Activated CD4-positive, alpha-beta memory T cell treated with anti-CD3 and anti-CD28 coated beads, Interleukin-2, amount 10 ng/mL, durations not matched to agents 7 days and 5 days (primary cell): ENCODE results near the gene ARHGAP27. TPM values are rescaled to one million over a fixed set of nuclear protein-coding genes. Genes with fewer than 3 reads are reported as not detected.
"Not testable (repeated sequence)": the region's sequence is repeated elsewhere in the genome, so short reads cannot be mapped to it uniquely, and the experiment has no call there.

Experiments
- CTCF ChIA-PET: fragments of 350-600 bp; sonication (Branson Sonifier 250); formaldehyde crosslinking; loops from one replicate; lab custom pipeline; 2021; ENCODE audit warnings: antibody characterized with exemption, inconsistent platforms; lab: Charles Lee
- POLR2A ChIA-PET: fragments of 350-600 bp; sonication (Branson Sonifier 250); formaldehyde crosslinking; loops from one replicate; lab custom pipeline; 2021; ENCODE audit warnings: antibody characterized with exemption; lab: Charles Lee
- DNase-seq: peaks from one replicate; pipeline ENCODE4 v3.0.0-alpha.2; 2020
- H3K27ac Mint-ChIP-seq: one replicate; pipeline ENCODE4 v1.8.0; 2021; ENCODE audit warnings: mild to moderate bottlenecking, mixed read lengths
- H3K27me3 Mint-ChIP-seq: one replicate; pipeline ENCODE4 v1.8.0; 2021; ENCODE audit warnings: mixed read lengths
- H3K36me3 Mint-ChIP-seq: one replicate; pipeline ENCODE4 v1.8.0; 2021; ENCODE audit warnings: low read depth, mixed read lengths
- H3K4me1 Mint-ChIP-seq: one replicate; pipeline ENCODE4 v1.8.0; 2021; ENCODE audit warnings: mixed read lengths
- H3K4me3 Mint-ChIP-seq: one replicate; pipeline ENCODE4 v1.8.0; 2021; ENCODE audit warnings: mild to moderate bottlenecking, mixed read lengths
- H3K9me3 Mint-ChIP-seq: one replicate; pipeline ENCODE4 v1.8.0; 2021; ENCODE audit warnings: mixed read lengths
- total RNA-seq, 2 experiments: library from RNA; stranded (reverse); gene quantifications; one replicate each; pipeline ENCODE4 v1.2.3, GENCODE V29; 2021

The ARHGAP27 gene
- total RNA-seq, 2 experiments from 2014 or later = 81.4 to 84.4 TPM

DNA sequence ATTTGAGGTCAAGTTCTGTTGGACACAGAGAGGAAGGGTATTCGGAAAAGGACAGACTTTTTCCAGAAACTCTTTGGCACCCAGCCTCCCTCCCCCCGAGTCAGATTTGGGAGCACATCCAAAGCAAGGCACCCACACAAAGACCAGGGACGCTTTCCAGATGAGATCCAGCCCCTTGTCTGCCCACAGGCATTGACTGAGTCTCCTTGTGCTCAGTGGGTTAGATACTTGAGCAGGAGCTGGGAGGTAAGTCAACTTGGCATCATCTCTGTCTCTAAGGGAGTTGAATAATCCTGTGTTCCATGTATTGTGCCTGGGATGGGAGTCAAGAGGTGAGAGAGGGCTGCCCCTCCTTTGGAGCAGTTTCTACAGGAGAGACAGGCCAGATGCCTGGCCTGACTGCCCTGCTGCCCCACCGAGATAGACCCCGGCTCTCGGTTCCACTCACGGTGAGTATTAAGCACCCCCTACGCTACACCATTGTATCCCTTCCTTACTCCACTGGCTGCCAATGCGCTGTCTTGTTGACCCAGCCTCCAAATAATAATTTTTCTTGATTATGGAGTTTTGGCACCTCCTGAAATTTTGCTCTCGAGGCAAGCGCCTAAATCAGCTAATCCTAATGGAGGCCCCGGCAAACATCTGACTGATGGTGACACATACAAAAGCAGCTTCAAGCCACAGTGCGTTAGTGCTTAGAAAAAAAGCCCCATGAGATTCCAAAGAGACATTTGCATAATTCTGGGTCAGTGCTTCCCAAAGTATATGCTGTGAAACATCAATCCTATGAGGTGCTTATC is 86.3 kb downstream of the ARHGAP27 start:
- H3K4me3 Mint-ChIP-seq = no peak overlapping the region
- peaks cover 22% of the 10 kb centered on the region for H3K27me3 Mint-ChIP-seq
- H3K36me3 Mint-ChIP-seq = no peaks in the 10 kb centered on the region
- DNase-seq = no peak
- H3K9me3 Mint-ChIP-seq = no peaks in the 10 kb centered on the region
- POLR2A ChIA-PET = interaction anchor here (0.6 kb wide), 1 partner anchor 86 kb away, joined by 3 read pairs; the partner anchor contains the start of gene ARHGAP27
- CTCF ChIA-PET = interaction anchor here (0.6 to 0.8 kb wide), 2 partner anchors 127 to 191 kb away, joined by 3 to 4 read pairs; no protein-coding TSS in a partner anchor
- H3K27ac Mint-ChIP-seq = no peak overlapping the region
- no peaks in the 10 kb centered on the region for H3K4me1 Mint-ChIP-seq

GRCh38 chr17:45345554-45346215 is 87.0 kb downstream of the ARHGAP27 start:
- POLR2A ChIA-PET = interaction anchor here (0.6 kb wide), 1 partner anchor 86 kb away, joined by 3 read pairs; the partner anchor contains the start of gene ARHGAP27
- no peak for DNase-seq
- CTCF ChIA-PET = interaction anchor here (0.6 to 0.8 kb wide), 3 partner anchors 10 to 28 kb away, joined by 3 to 4 read pairs (median 4); no protein-coding TSS in a partner anchor
- H3K4me1 Mint-ChIP-seq = no peaks in the 10 kb centered on the region
- no peaks in the 10 kb centered on the region for H3K9me3 Mint-ChIP-seq
- H3K4me3 Mint-ChIP-seq = no peak overlapping the region
- no peak overlapping the region for H3K27ac Mint-ChIP-seq
- H3K27me3 Mint-ChIP-seq = peaks cover 17% of the 10 kb centered on the region
- H3K36me3 Mint-ChIP-seq = no peaks in the 10 kb centered on the region

DNA sequence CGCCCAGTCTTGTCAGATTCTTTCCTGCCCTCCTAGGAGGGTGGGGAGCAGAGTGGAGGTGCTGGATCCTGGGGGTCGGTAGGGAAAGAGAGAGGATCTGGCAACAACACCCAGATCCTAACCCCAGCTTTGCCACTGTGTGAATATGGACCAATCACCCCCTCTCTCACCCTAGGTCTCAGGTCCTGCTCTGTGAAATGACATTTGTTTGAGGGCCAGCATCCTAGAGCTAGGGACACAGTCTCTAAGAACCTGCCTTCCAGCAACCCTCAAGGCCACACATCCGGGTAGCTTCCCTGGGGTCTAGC is 87.5 kb downstream of the ARHGAP27 start:
- peaks cover 14% of the 10 kb centered on the region for H3K27me3 Mint-ChIP-seq
- H3K36me3 Mint-ChIP-seq = no peaks in the 10 kb centered on the region
- no peak overlapping the region for H3K27ac Mint-ChIP-seq
- H3K4me3 Mint-ChIP-seq = no peak overlapping the region
- H3K4me1 Mint-ChIP-seq = no peaks in the 10 kb centered on the region
- no peak for DNase-seq
- CTCF ChIA-PET = interaction anchor here (0.6 to 0.8 kb wide), 3 partner anchors 9 to 28 kb away, joined by 3 to 4 read pairs (median 4); no protein-coding TSS in a partner anchor
- POLR2A ChIA-PET = no interaction called here
- H3K9me3 Mint-ChIP-seq = no peaks in the 10 kb centered on the region

DNA sequence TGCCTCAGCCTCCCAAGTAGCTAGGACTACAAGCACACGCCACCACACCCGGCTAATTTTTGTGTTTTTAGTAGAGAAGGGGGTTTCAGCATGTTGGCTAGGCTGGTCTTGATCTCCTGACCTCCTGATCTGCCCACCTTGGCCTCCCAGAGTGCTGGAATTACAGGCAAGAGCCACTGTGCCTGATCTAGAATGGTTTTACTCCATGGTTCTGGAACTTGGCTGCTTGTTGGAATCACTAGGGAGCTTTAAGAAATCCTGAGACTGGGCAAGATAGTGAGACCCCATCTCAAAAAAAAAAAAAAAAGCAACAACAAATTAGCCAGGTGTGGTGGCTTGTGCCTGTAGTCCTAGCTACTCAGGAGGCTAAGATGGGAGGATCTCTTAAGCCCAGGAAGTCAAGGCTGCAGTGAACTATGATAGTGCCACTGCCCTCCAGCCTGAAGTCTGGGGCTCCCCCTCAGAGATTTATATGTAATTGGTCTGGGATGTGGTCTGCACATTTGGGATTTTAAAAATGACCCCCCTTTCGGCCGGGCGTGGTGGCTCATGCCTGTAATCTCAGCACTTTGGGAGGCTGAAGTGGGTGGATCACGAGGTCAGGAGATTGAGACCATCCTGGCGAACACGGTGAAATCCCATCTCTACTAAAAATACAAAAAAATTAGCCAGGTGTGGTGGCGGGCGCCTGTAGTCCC is 88.6 kb downstream of the ARHGAP27 start:
- POLR2A ChIA-PET, H3K27ac Mint-ChIP-seq, H3K4me3 Mint-ChIP-seq, DNase-seq, H3K36me3 Mint-ChIP-seq, CTCF ChIA-PET, H3K9me3 Mint-ChIP-seq, H3K4me1 Mint-ChIP-seq: not testable (repeated sequence)
- H3K27me3 Mint-ChIP-seq = peaks cover 11% of the 10 kb centered on the region

Other genes starting within 250 kb of the ARHGAP27 start
- 100 to 1,000 TPM; 465 to 477 TPM for gene FMNL1, start 211.0 kb downstream of the ARHGAP27 start, total RNA-seq
- gene SPATA32, start 170.8 kb downstream of the ARHGAP27 start, total RNA-seq = under 1 TPM; 0.20 to 0.23 TPM
- gene MAP3K14, start 115.8 kb downstream of the ARHGAP27 start, total RNA-seq = 10 to 100 TPM; 28.7 to 30.6 TPM
- gene PLEKHM1, start 57.9 kb upstream of the ARHGAP27 start, total RNA-seq = 10 to 100 TPM; 62.7 to 63.5 TPM